SK-N-SH treated with all-trans-retinoic acid at 6 μM for 48 hours (cell line): ENCODE results near the gene XRCC3.

Experiments
- CREB5 ChIP-seq: fragments of 250-450 bp; sonication (Bioruptor Pico); IDR thresholded peaks from 2 replicates; pipeline ENCODE4 v1.5.1; 2020; ENCODE audit warnings: low read depth, mild to moderate bottlenecking, moderate library complexity
- CSRNP3 ChIP-seq: fragments of 250-450 bp; sonication (Bioruptor Pico); IDR thresholded peaks from 2 replicates; pipeline ENCODE4 v1.5.1; 2021; ENCODE audit warnings: mild to moderate bottlenecking, moderate library complexity
- ESRRG ChIP-seq: fragments of 250-450 bp; sonication (Bioruptor Pico); IDR thresholded peaks from 2 replicates; pipeline ENCODE4 v1.6.1; 2021; ENCODE audit warnings: mild to moderate bottlenecking
- PATZ1 ChIP-seq: fragments of 250-450 bp; sonication (Bioruptor Pico); IDR thresholded peaks from 2 replicates; pipeline ENCODE4 v1.8.0; 2020; ENCODE audit warnings: mild to moderate bottlenecking, moderate library complexity, borderline replicate concordance
- RARB ChIP-seq: fragments of 250-450 bp; sonication (Bioruptor Pico); IDR thresholded peaks from 2 replicates; pipeline ENCODE4 v1.8.0; 2021; ENCODE audit warnings: mild to moderate bottlenecking, moderate library complexity
- TCF4 ChIP-seq: fragments of 250-450 bp; sonication (Bioruptor Pico); IDR thresholded peaks from 2 replicates; pipeline ENCODE4 v1.8.0; 2021; ENCODE audit warnings: mild to moderate bottlenecking, moderate library complexity, borderline replicate concordance
- TOX ChIP-seq: fragments of 250-450 bp; sonication (Bioruptor Pico); IDR thresholded peaks from 2 replicates; pipeline ENCODE4 v1.8.0; 2021; ENCODE audit warnings: mild to moderate bottlenecking, moderate library complexity, borderline replicate concordance
- TSHZ2 ChIP-seq: fragments of 250-450 bp; sonication (Bioruptor Pico); IDR thresholded peaks from 2 replicates; pipeline ENCODE4 v1.5.0; 2020; ENCODE audit warnings: mild to moderate bottlenecking, moderate library complexity
- ZC3H10 ChIP-seq: fragments of 250-450 bp; sonication (Bioruptor Pico); IDR thresholded peaks from 2 replicates; pipeline ENCODE4 v1.5.1; 2021; ENCODE audit warnings: mild to moderate bottlenecking, moderate library complexity

- no peak for TF ChIP-seq CSRNP3 (CRISPR knock-in tag)
- TF ChIP-seq TCF4 = no peak
- no peak for TF ChIP-seq CREB5
- TF ChIP-seq TOX = no peak
- TF ChIP-seq ESRRG (CRISPR knock-in tag) = no peak
- TF ChIP-seq ZC3H10 (CRISPR knock-in tag) = no peak
- no peak for TF ChIP-seq PATZ1 (CRISPR knock-in tag)
- TF ChIP-seq TSHZ2 (CRISPR knock-in tag) = no peak
- no peak for TF ChIP-seq RARB (CRISPR knock-in tag)
Measured at GRCh38 chr14:103739793-103740501, 24.7 kb upstream of the XRCC3 start.
